ENCODE data around the gene ITGAX. TPM values are rescaled to one million over a fixed set of nuclear protein-coding genes. Genes with fewer than 3 reads are reported as not detected.

The ITGAX gene
- total RNA-seq, 4 donors from 2014 or later, result 0.11 to 3.2 (median 2.2) TPM

DNA sequence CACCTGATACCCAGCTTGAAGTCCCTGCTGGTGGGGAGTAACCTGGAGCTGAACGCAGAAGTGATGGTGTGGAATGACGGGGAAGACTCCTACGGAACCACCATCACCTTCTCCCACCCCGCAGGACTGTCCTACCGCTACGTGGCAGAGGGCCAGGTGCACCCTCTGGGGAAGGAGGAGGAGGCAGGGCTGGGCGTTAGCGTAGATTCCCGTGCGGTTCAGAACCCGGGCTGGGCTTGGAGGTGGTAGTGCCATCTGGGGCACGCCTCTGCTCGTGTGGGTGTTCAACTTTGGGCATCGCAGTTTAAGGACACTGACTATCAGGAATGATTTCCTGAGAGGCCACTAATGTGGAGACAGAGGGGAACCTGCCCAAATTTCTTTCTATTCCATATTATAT is 18.3 kb downstream of the ITGAX start:
- Histone ChIP-seq H3K27me3 (no peaks in the 10 kb centered on the region), H3K36me3 (no peaks in the 10 kb centered on the region), H3K4me3 (replicated peaks in 1 of 3) (no peak overlapping the region), H3K4me1 (no peaks in the 10 kb centered on the region), H3K27ac (no peak overlapping the region), H3K9me3 (no peaks in the 10 kb centered on the region)
- no peak for DNase-seq
- TF ChIP-seq, protein P1, sequence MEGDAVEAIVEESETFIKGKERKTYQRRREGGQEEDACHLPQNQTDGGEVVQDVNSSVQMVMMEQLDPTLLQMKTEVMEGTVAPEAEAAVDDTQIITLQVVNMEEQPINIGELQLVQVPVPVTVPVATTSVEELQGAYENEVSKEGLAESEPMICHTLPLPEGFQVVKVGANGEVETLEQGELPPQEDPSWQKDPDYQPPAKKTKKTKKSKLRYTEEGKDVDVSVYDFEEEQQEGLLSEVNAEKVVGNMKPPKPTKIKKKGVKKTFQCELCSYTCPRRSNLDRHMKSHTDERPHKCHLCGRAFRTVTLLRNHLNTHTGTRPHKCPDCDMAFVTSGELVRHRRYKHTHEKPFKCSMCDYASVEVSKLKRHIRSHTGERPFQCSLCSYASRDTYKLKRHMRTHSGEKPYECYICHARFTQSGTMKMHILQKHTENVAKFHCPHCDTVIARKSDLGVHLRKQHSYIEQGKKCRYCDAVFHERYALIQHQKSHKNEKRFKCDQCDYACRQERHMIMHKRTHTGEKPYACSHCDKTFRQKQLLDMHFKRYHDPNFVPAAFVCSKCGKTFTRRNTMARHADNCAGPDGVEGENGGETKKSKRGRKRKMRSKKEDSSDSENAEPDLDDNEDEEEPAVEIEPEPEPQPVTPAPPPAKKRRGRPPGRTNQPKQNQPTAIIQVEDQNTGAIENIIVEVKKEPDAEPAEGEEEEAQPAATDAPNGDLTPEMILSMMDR (IDR thresholded peaks at IDR 0.05), result no peak
- no peak for TF ChIP-seq POLR2A (IDR thresholded peaks at IDR 0.05)
- 70 to 75% methylated on average over 14 of the region's 14 CpGs for WGBS, 2 donors
- intact Hi-C loops (cut with DNase I), result no loop called here

DNA sequence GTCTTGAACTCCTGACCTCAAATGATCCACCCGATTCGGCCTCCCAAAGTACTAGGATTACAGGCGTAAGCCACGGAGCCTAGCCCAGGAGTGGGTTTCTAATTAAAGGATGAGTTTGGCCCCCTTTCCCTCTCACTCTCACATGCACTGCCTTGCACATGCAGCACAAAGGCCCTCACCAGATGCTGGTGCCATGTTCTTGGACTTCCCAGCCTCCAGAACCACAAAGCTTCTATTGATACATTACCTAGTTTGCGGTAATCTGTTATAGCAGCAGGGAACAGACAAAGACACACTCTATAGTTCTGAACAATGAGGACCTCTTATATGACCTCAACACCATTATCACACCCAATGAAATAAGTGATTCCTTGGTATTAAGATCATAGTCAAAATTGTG is 20.3 kb downstream of the ITGAX start:
- Histone ChIP-seq H3K27me3 (no peaks in the 10 kb centered on the region), H3K36me3 (no peaks in the 10 kb centered on the region), H3K27ac (no peak overlapping the region), H3K9me3 (no peaks in the 10 kb centered on the region), H3K4me1 (no peaks in the 10 kb centered on the region), H3K4me3 (replicated peaks in 1 of 3) (no peak overlapping the region)
- DNase-seq, result no peak
- intact Hi-C loops (cut with DNase I), result loop anchor here (5.0 kb wide), 1 partner anchor 388 kb away; the partner anchor contains the start of gene HSD3B7
- no peak for TF ChIP-seq POLR2A (IDR thresholded peaks at IDR 0.05)
- TF ChIP-seq, protein P1 (IDR thresholded peaks at IDR 0.05), result no peak
- 93 to 96% methylated on average over 5 of the region's 5 CpGs for WGBS, 2 donors

DNA sequence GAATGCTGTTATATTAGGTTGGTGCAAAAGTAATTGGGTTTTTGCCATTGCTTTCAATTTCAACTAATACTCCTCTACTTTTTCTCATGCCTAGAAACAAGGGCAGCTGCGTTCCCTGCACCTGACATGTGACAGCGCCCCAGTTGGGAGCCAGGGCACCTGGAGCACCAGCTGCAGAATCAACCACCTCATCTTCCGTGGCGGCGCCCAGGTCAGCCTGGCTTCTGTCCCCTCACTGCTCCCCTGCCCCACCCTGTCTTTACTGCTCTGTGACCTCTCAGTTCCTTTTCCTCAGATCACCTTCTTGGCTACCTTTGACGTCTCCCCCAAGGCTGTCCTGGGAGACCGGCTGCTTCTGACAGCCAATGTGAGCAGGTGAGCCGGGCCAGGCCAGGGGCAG is 21.7 kb downstream of the ITGAX start:
- Histone ChIP-seq H3K4me3 (replicated peaks in 1 of 3) (no peak overlapping the region), H3K36me3 (no peaks in the 10 kb centered on the region), H3K27me3 (no peaks in the 10 kb centered on the region), H3K4me1 (no peaks in the 10 kb centered on the region), H3K9me3 (no peaks in the 10 kb centered on the region), H3K27ac (no peak overlapping the region)
- TF ChIP-seq, protein P1 (IDR thresholded peaks at IDR 0.05), result no peak
- TF ChIP-seq POLR2A (IDR thresholded peaks at IDR 0.05), result no peak
- intact Hi-C loops (cut with DNase I), result loop anchor here (5.0 kb wide), 1 partner anchor 389 kb away; the partner anchor contains the start of gene HSD3B7
- WGBS, 2 donors, result 71 to 81% methylated on average over 8 of the region's 8 CpGs
- no peak for DNase-seq

DNA sequence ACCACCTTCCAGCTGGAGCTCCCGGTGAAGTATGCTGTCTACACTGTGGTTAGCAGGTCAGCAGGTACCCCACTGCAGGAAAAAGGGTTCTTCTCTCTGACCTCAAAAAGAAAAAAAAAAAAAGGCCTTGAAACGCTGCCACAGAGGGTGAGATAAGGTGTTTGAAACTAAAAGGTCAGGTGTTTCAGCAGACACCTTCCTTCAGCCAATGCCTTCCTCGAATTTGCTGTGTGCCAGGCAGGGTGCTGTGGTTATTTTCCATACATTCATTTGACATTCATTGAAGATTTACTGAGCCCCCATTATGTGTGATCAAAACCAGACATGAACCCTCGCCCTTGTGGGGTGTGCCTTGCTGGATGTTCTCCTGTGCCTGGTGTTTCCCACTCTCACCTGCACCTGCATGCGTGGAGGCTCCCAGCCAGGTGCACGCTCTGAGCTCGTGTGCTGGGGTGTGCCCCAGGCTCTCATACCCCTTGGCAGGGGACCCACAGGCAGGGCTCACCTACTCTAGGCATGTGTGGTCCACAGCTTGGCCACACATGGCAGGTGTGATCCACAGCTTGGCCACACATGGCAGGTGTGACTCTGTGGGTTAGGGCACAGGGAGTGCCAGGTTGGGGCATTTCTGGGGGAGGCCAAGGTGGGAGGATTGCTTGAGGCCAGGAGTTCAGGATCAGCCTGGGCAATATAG is 22.4 kb downstream of the ITGAX start:
- Histone ChIP-seq H3K4me1 (no peaks in the 10 kb centered on the region), H3K9me3 (no peaks in the 10 kb centered on the region), H3K36me3 (no peaks in the 10 kb centered on the region), H3K27me3 (no peaks in the 10 kb centered on the region), H3K27ac (no peak overlapping the region), H3K4me3 (replicated peaks in 1 of 3) (no peak overlapping the region)
- TF ChIP-seq, protein P1 (IDR thresholded peaks at IDR 0.05), result no peak
- TF ChIP-seq POLR2A (IDR thresholded peaks at IDR 0.05), result no peak
- WGBS, 2 donors, result 70 to 74% methylated on average over 7 of the region's 7 CpGs
- no peak for DNase-seq
- intact Hi-C loops (cut with DNase I), result loop anchor here (5.0 kb wide), 1 partner anchor 390 kb away; the partner anchor contains the start of gene HSD3B7

DNA sequence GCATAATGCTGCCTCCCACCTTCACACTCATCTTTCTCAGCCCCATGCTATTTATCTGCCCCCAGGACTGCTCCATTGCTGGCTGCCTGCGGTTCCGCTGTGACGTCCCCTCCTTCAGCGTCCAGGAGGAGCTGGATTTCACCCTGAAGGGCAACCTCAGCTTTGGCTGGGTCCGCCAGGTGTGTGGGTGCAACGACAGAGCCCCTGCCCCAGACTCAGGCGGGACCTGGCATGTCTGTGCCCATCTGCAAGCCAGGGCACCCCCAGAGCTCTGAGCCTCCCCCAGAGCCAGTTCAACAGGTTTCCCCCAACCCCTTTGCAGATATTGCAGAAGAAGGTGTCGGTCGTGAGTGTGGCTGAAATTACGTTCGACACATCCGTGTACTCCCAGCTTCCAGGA is 25.2 kb downstream of the ITGAX start:
- intact Hi-C loops (cut with DNase I), result no loop called here
- WGBS, 2 donors, result 65 to 70% methylated on average over 10 to 11 of the region's 12 CpGs
- H3K36me3 ChIP-seq, result no peaks in the 10 kb centered on the region
- no peaks in the 10 kb centered on the region for H3K4me1 ChIP-seq
- H3K9me3 ChIP-seq, result no peaks in the 10 kb centered on the region
- H3K27me3 ChIP-seq, result no peaks in the 10 kb centered on the region
- no peak overlapping the region for H3K4me3 ChIP-seq (replicated peaks in 1 of 3)
- no peak overlapping the region for H3K27ac ChIP-seq
- TF ChIP-seq, protein P1 (IDR thresholded peaks at IDR 0.05), result no peak
- DNase-seq, result no peak

All from thyroid gland (tissue), 4 donors.